SK-N-SH (cell line): ENCODE results near the gene DHX9. TPM values are rescaled to one million over a fixed set of nuclear protein-coding genes. Genes with fewer than 3 reads are reported as not detected.

Experiments used
- CTCF ChIA-PET: fragments of 300-600, 350-600 bp; formaldehyde crosslinking; extraction: SDS; loops from one replicate; lab custom pipeline; 2021; lab: Yijun Ruan, JAX
- POLR2A ChIA-PET: fragments of 350-600 bp; sonication (Branson Sonifier 250); formaldehyde crosslinking; extraction: SDS; loops from one replicate; lab custom pipeline; 2020; ENCODE audit warnings: antibody characterized with exemption, inconsistent platforms; lab: Yijun Ruan, JAX
- DNase-seq: peaks from one replicate; pipeline ENCODE4 v3.0.0; 2012
- H2AFZ ChIP-seq: fragments of 200-600 bp; sonication (generic); 2 replicates; pipeline ENCODE4 v1.8.1; 2016; ENCODE audit warnings: antibody characterized with exemption, mild to moderate bottlenecking, low read depth
- H3F3A ChIP-seq: fragments of 200-600 bp; sonication (generic); replicated peaks from 2 replicates; pipeline ENCODE3; 2016; ENCODE audit warnings: antibody characterized with exemption, mild to moderate bottlenecking; ENCODE audit not compliant: insufficient read depth
- H3K27ac ChIP-seq, 2 experiments: fragments of 200-500 bp in 1 of 2; fragments of 200-600 bp in 1 of 2; sonication (Bioruptor generic) in 1 of 2; sonication (generic), shearing (Covaris generic) in 1 of 2; 2 replicates each; pipeline versions ENCODE4 v1.5.1 to v1.6.1; 2014 to 2016; ENCODE audit warnings: low read depth in 2 of 2, inconsistent platforms in 1 of 2, low read length in 1 of 2, mild to moderate bottlenecking in 1 of 2, mixed read lengths in 1 of 2
- H3K27me3 ChIP-seq: fragments of 200-600 bp; sonication (generic), shearing (Covaris generic); 2 replicates; pipeline ENCODE4 v1.6.1; 2016; ENCODE audit warnings: mixed run types; ENCODE audit not compliant: insufficient read depth
- H3K36me3 ChIP-seq, 2 experiments: fragments of 200-500 bp in 1 of 2; fragments of 200-600 bp in 1 of 2; sonication (Bioruptor generic) in 1 of 2; sonication (generic) in 1 of 2; replicated peaks in 1 of 2; 2 replicates each; pipeline versions ENCODE3 to v1.5.1; 2014 to 2016; ENCODE audit warnings: low read length in 1 of 2, mild to moderate bottlenecking in 1 of 2; ENCODE audit not compliant: insufficient read depth in 2 of 2, control insufficient read depth in 1 of 2
- H3K4me1 ChIP-seq, 2 experiments: fragments of 200-500 bp in 1 of 2; fragments of 200-600 bp in 1 of 2; sonication (Bioruptor generic) in 1 of 2; sonication (generic), shearing (Covaris generic) in 1 of 2; 2 replicates each; pipeline versions ENCODE4 v1.5.1 to v1.6.1; 2014 to 2016; ENCODE audit warnings: low read depth in 1 of 2, low read length in 1 of 2, mixed run types in 1 of 2; ENCODE audit not compliant: insufficient read depth in 2 of 2, control insufficient read depth in 1 of 2
- H3K4me2 ChIP-seq: fragments of 200-600 bp; sonication (generic), shearing (Covaris generic); 2 replicates; pipeline ENCODE4 v1.6.1; 2017; ENCODE audit warnings: mixed run types
- H3K4me3 ChIP-seq, 2 experiments: fragments of 200-500 bp in 1 of 2; fragments of 200-600 bp in 1 of 2; sonication (Bioruptor generic) in 1 of 2; sonication (generic), shearing (Covaris generic) in 1 of 2; 2 replicates each; pipeline versions ENCODE4 v1.5.1 to v1.8.1; 2014 to 2016; ENCODE audit warnings: low read depth in 2 of 2, inconsistent platforms in 1 of 2, low read length in 1 of 2, mild to moderate bottlenecking in 1 of 2, mixed read lengths in 1 of 2, moderate library complexity in 1 of 2
- H3K79me2 ChIP-seq: fragments of 200-600 bp; sonication (generic); 2 replicates; pipeline ENCODE4 v1.8.1; 2017; ENCODE audit warnings: mild to moderate bottlenecking; ENCODE audit not compliant: insufficient read depth
- H3K9ac ChIP-seq: fragments of 200-600 bp; sonication (generic); 2 replicates; pipeline ENCODE4 v1.6.1; 2017; ENCODE audit warnings: mixed run types
- H3K9me2 ChIP-seq: fragments of 200-600 bp; sonication (generic); 2 replicates; pipeline ENCODE4 v1.6.1; 2017; ENCODE audit warnings: mixed run types
- H3K9me3 ChIP-seq: fragments of 200-600 bp; sonication (generic); 2 replicates; pipeline ENCODE4 v1.6.1; 2017; ENCODE audit warnings: mixed run types, mild to moderate bottlenecking, moderate library complexity
- H4K20me1 ChIP-seq: fragments of 200-600 bp; sonication (generic); 2 replicates; pipeline ENCODE4 v1.6.1; 2017; ENCODE audit warnings: mild to moderate bottlenecking, mixed run types; ENCODE audit not compliant: insufficient read depth
- CTCF ChIP-seq: fragments of 200-600 bp; sonication (generic); IDR thresholded peaks from 2 replicates; pipeline ENCODE4 v1.6.1; 2017; ENCODE audit warnings: antibody characterized with exemption, mild to moderate bottlenecking, moderate library complexity
- ELF1 ChIP-seq: IDR thresholded peaks from 2 replicates; pipeline ENCODE4 v1.4.0; 2012
- EP300 ChIP-seq, 2 experiments: IDR thresholded peaks; 2 replicates each; pipeline versions ENCODE4 v1.4.0 to v1.6.1; 2012; ENCODE audit warnings: borderline replicate concordance in 1 of 2, low read depth in 1 of 2, low read length in 1 of 2
- EZH2phosphoT487 ChIP-seq: fragments of 200-600 bp; sonication (generic); IDR thresholded peaks from 2 replicates; pipeline ENCODE4 v1.6.1; 2017; ENCODE audit warnings: low read depth, mixed run types, mild to moderate bottlenecking, antibody characterized with exemption, moderate library complexity, borderline replicate concordance
- FOSL2 ChIP-seq: IDR thresholded peaks from 2 replicates; pipeline ENCODE4 v1.4.0; 2012; ENCODE audit warnings: low read depth, mild to moderate bottlenecking, moderate library complexity, borderline replicate concordance
- FOXM1 ChIP-seq: IDR thresholded peaks from 2 replicates; pipeline ENCODE4 v1.4.0; 2012; ENCODE audit warnings: low read depth, mild to moderate bottlenecking
- IRF3 ChIP-seq: fragments of 150-350 bp; IDR thresholded peaks from 2 replicates; pipeline ENCODE4 v1.6.1; 2016; ENCODE audit warnings: mild to moderate bottlenecking, low read depth, low read length
- MXI1 ChIP-seq: IDR thresholded peaks from 2 replicates; pipeline ENCODE4 v1.6.1; 2012; ENCODE audit warnings: mild to moderate bottlenecking, low read depth, low read length, improper control_type of control experiment
- POLR2AphosphoS5 ChIP-seq: IDR thresholded peaks from 2 replicates; pipeline ENCODE4 v1.6.1; 2012; ENCODE audit warnings: low read depth, low read length
- RAD21 ChIP-seq: IDR thresholded peaks from 2 replicates; pipeline ENCODE4 v1.6.1; 2012; ENCODE audit warnings: mild to moderate bottlenecking, low read length
- RXRA ChIP-seq: IDR thresholded peaks from 2 replicates; pipeline ENCODE4 v1.4.0; 2012; ENCODE audit warnings: low read depth, mild to moderate bottlenecking, borderline replicate concordance
- TCF12 ChIP-seq: IDR thresholded peaks from 2 replicates; pipeline ENCODE4 v1.4.0; 2012
- TEAD4 ChIP-seq: IDR thresholded peaks from 2 replicates; pipeline ENCODE4 v1.4.0; 2012; ENCODE audit warnings: mild to moderate bottlenecking, borderline replicate concordance; ENCODE audit not compliant: insufficient read depth
- WGBS: methylation state at CpG from one replicate; pipeline ENCODE4 v1.1.6; 2017; ENCODE audit warnings: low lambda C conversion rate; 5-methylcytosine and 5-hydroxymethylcytosine counted together
- polyA plus RNA-seq, 3 experiments: library from polyadenylated mRNA; depleted of rRNA; stranded (reverse); fragments of >200 nt; gene quantifications; 2 replicates each; pipeline ENCODE4 v1.2.3, GENCODE V29; 2012
- TF ChIP-seq, protein P1 (sequence below): IDR thresholded peaks from 2 replicates; pipeline ENCODE4 v1.4.0; 2012; ENCODE audit warnings: low read depth, borderline replicate concordance
- TF ChIP-seq, protein P2 (sequence below): fragments of 150-350 bp; IDR thresholded peaks from 2 replicates; pipeline ENCODE4 v1.6.1; 2017; ENCODE audit warnings: antibody characterized with exemption, low read length, low read depth, borderline replicate concordance
- TF ChIP-seq, protein P3 (sequence below): IDR thresholded peaks from 2 replicates; pipeline ENCODE4; 2012

Gene DHX9
- polyA plus RNA-seq, 1 of the 3 experiments (the other 2 are of a cell fraction): 145 TPM

- ChIA-PET CTCF (no interaction called here), POLR2A (no interaction called here)
- Histone ChIP-seq H3K9me2 (no peaks in the 10 kb centered on the region), H3K4me1 (no peaks in the 10 kb centered on the region; a peak in 1 of 4 replicates), H2AFZ (no peak overlapping the region), H3K36me3 (no peaks in the 10 kb centered on the region), H3K4me3 (no peak overlapping the region), H4K20me1 (no peaks in the 10 kb centered on the region), H3F3A (no peaks in the 10 kb centered on the region), H3K27me3 (no peaks in the 10 kb centered on the region; the same call in 1 of the 2 replicates), H3K9ac (no peak overlapping the region), H3K9me3 (peaks cover 7% of the 10 kb centered on the region; the same call in 1 of the 2 replicates), H3K4me2 (no peak overlapping the region), H3K79me2 (no peaks in the 10 kb centered on the region), H3K27ac (no peak overlapping the region)
- DNase-seq: no peak
- TF ChIP-seq RXRA (no peak), MXI1 (no peak), RAD21 (no peak), POLR2AphosphoS5 (no peak), CTCF (no peak), FOXM1 (no peak), IRF3 (no peak), TEAD4 (no peak), FOSL2 (no peak), EP300 (IDR thresholded peaks at IDR 0.05; ENCODE audit: borderline replicate concordance in 1 of 2, low read depth in 1 of 2, low read length in 1 of 2) (no peak), ELF1 (no peak), TCF12 (no peak), EZH2phosphoT487 (no peak)
- TF ChIP-seq, protein P1, sequence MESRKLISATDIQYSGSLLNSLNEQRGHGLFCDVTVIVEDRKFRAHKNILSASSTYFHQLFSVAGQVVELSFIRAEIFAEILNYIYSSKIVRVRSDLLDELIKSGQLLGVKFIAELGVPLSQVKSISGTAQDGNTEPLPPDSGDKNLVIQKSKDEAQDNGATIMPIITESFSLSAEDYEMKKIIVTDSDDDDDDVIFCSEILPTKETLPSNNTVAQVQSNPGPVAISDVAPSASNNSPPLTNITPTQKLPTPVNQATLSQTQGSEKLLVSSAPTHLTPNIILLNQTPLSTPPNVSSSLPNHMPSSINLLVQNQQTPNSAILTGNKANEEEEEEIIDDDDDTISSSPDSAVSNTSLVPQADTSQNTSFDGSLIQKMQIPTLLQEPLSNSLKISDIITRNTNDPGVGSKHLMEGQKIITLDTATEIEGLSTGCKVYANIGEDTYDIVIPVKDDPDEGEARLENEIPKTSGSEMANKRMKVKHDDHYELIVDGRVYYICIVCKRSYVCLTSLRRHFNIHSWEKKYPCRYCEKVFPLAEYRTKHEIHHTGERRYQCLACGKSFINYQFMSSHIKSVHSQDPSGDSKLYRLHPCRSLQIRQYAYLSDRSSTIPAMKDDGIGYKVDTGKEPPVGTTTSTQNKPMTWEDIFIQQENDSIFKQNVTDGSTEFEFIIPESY: no peak
- TF ChIP-seq, protein P2, sequence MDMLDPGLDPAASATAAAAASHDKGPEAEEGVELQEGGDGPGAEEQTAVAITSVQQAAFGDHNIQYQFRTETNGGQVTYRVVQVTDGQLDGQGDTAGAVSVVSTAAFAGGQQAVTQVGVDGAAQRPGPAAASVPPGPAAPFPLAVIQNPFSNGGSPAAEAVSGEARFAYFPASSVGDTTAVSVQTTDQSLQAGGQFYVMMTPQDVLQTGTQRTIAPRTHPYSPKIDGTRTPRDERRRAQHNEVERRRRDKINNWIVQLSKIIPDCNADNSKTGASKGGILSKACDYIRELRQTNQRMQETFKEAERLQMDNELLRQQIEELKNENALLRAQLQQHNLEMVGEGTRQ: no peak
- TF ChIP-seq, protein P3, sequence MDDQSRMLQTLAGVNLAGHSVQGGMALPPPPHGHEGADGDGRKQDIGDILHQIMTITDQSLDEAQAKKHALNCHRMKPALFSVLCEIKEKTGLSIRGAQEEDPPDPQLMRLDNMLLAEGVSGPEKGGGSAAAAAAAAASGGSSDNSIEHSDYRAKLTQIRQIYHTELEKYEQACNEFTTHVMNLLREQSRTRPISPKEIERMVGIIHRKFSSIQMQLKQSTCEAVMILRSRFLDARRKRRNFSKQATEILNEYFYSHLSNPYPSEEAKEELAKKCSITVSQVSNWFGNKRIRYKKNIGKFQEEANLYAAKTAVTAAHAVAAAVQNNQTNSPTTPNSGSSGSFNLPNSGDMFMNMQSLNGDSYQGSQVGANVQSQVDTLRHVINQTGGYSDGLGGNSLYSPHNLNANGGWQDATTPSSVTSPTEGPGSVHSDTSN: no peak
- WGBS: 64% methylated on average over 1 of the region's 1 CpG
These were observed 88.7 kb downstream of the DHX9 start for GRCh38 chr1:182927693-182928433.
